Fibroblast of lung (primary cell): Measurements from ENCODE around the gene BTLA. TPM values are rescaled to one million over a fixed set of nuclear protein-coding genes. Genes with fewer than 3 reads are reported as not detected.
"Not testable (repeated sequence)": the region's sequence is repeated elsewhere in the genome, so short reads cannot be mapped to it uniquely, and the experiment has no call there.

Experiments
- DNase-seq, 2 donors: peaks; one replicate each; pipeline versions ENCODE4 v3.0.0 to v3.0.0-alpha.2; 2010; ENCODE audit warnings: low read depth in 2 of 2
- H2AFZ ChIP-seq: 2 replicates; pipeline ENCODE4 v1.5.1; 2012; ENCODE audit warnings: low read length, control low read depth, inconsistent platforms
- H3K27ac ChIP-seq: 2 replicates; pipeline ENCODE4 v1.5.1; 2011; ENCODE audit warnings: low read length, control low read depth; ENCODE audit not compliant: insufficient read depth
- H3K27me3 ChIP-seq: 2 replicates; pipeline ENCODE4 v1.5.1; 2011; ENCODE audit warnings: mild to moderate bottlenecking, low read length; ENCODE audit not compliant: control insufficient read depth, insufficient read depth
- H3K36me3 ChIP-seq: 2 replicates; pipeline ENCODE4 v1.5.1; 2011; ENCODE audit warnings: low read length; ENCODE audit not compliant: control insufficient read depth, insufficient read depth
- H3K4me1 ChIP-seq: 2 replicates; pipeline ENCODE4 v1.5.1; 2011; ENCODE audit warnings: low read length; ENCODE audit not compliant: control insufficient read depth, insufficient read depth; ENCODE audit errors: extremely low read depth
- H3K4me2 ChIP-seq: 2 replicates; pipeline ENCODE4 v1.5.1; 2011; ENCODE audit warnings: low read length, control low read depth; ENCODE audit not compliant: insufficient read depth; ENCODE audit errors: extremely low read depth
- H3K4me3 ChIP-seq, 4 experiments: fragments of 200-600 bp in 1 of 4; sonication (generic) in 1 of 4; replicated peaks in 1 of 4; 2 replicates each; pipeline ENCODE4 v1.5.1; 2011 to 2016; ENCODE audit warnings: low read length in 4 of 4, low read depth in 3 of 4, mild to moderate bottlenecking in 3 of 4, control low read depth in 2 of 4, inconsistent platforms in 1 of 4, mixed read lengths in 1 of 4; ENCODE audit not compliant: insufficient read depth in 1 of 4; ENCODE audit errors: control extremely low read depth in 1 of 4
- H3K79me2 ChIP-seq: 2 replicates; pipeline ENCODE4 v1.5.1; 2012; ENCODE audit warnings: mild to moderate bottlenecking, low read length, inconsistent platforms; ENCODE audit not compliant: control insufficient read depth, insufficient read depth
- H3K9ac ChIP-seq: 2 replicates; pipeline ENCODE4 v1.5.1; 2011; ENCODE audit warnings: mild to moderate bottlenecking, low read length, control low read depth; ENCODE audit not compliant: insufficient read depth
- H3K9me3 ChIP-seq: 2 replicates; pipeline ENCODE4 v1.5.1; 2012; ENCODE audit warnings: low read depth, low read length; ENCODE audit not compliant: control insufficient read depth, insufficient read depth
- H4K20me1 ChIP-seq: 2 replicates; pipeline ENCODE4 v1.5.1; 2011; ENCODE audit warnings: low read length; ENCODE audit not compliant: control insufficient read depth, insufficient read depth; ENCODE audit errors: extremely low read depth
- EZH2 ChIP-seq: IDR thresholded peaks from 2 replicates; pipeline ENCODE4 v1.5.1; 2012; ENCODE audit warnings: low read length, control low read depth, mild to moderate bottlenecking; ENCODE audit errors: missing control alignments
- polyA plus RNA-seq, 2 donors: library from polyadenylated mRNA; depleted of rRNA in 1 of 2; stranded (reverse) in 1 of 2; unstranded in 1 of 2; fragments of >200 nt; gene quantifications; 2 replicates each; pipeline ENCODE4 v1.2.1, GENCODE V29; 2011 to 2012; ENCODE audit warnings: missing spikeins in 1 of 2
- total RNA-seq: library from RNA; depleted of rRNA; stranded (reverse); fragments of >200 nt; gene quantifications from 2 replicates; pipeline ENCODE4 v1.2.1, GENCODE V29; 2014
- TF ChIP-seq, protein P1 (sequence below), 2 donors: IDR thresholded peaks in 1 of 2; conservative IDR thresholded peaks in 1 of 2; 1 replicate in 1 of 2; 2 replicates in 1 of 2; pipeline ENCODE4 v1.5.1; 2011 to 2012; ENCODE audit warnings: low read length in 2 of 2, control low read depth in 1 of 2, inconsistent platforms in 1 of 2, low read depth in 1 of 2, mild to moderate bottlenecking in 1 of 2

The BTLA gene
- total and polyA plus RNA-seq, 2 donors (not counting 1 experiment from before 2014, with no cell fraction given) = under 0.01 TPM; not detected in 1

DNA sequence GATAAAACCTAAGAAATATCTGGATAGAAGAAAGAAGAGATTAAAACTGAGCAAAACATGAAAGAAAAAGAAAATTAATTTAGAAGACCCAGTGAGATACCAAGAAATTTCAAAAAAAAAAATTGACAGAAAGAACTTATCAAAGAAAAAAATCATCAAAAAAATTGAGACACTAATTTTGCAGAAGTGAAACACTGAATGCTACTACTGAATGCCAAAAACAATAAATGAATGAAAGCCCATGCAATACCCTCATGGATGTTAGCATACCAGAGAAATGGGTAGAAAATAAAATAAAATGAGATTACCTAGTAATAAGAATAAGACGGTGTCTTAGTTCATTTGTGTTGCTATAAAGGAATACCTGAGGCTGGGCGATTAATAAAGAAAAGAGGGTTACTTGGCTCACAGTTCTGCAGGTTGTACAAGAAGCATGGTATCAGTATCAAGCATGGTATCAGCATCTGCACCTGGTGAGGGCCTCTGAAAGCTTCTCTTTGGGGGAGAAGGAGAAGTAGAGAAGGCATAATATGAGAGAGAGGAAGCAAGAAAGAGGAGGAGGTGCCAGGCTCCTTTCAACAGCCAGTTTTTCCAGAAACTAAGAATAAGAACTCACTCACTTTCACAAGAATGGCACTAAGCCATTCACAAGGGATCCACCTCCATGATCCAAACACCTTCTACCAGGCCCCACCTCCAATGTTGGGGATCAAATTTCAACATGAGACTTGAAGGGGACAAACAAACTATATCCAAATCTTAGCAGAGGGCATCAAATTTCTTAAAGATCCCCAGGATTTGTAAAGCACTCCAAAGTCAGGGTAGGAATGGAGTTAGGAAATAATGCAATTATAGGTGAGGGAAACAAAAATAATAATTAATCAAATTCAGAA, 73.2 kb downstream of the BTLA start:
- TF ChIP-seq EZH2 = no peak
- TF ChIP-seq, protein P1, sequence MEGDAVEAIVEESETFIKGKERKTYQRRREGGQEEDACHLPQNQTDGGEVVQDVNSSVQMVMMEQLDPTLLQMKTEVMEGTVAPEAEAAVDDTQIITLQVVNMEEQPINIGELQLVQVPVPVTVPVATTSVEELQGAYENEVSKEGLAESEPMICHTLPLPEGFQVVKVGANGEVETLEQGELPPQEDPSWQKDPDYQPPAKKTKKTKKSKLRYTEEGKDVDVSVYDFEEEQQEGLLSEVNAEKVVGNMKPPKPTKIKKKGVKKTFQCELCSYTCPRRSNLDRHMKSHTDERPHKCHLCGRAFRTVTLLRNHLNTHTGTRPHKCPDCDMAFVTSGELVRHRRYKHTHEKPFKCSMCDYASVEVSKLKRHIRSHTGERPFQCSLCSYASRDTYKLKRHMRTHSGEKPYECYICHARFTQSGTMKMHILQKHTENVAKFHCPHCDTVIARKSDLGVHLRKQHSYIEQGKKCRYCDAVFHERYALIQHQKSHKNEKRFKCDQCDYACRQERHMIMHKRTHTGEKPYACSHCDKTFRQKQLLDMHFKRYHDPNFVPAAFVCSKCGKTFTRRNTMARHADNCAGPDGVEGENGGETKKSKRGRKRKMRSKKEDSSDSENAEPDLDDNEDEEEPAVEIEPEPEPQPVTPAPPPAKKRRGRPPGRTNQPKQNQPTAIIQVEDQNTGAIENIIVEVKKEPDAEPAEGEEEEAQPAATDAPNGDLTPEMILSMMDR (conservative IDR thresholded peaks at IDR 0.05 in 1 of 2, IDR thresholded peaks at IDR 0.05 in 1 of 2; ENCODE audit: low read depth in 1 of 2, low read length in 2 of 2) = no peak
- H3K79me2 ChIP-seq = no peaks in the 10 kb centered on the region
- no peak for DNase-seq
- no peaks in the 10 kb centered on the region for H3K9me3 ChIP-seq
- H3K27ac ChIP-seq = no peak overlapping the region
- H2AFZ ChIP-seq = no peak overlapping the region
- H3K9ac ChIP-seq = no peak overlapping the region
- H3K27me3 ChIP-seq = no peaks in the 10 kb centered on the region
- H3K4me2 ChIP-seq = no peak overlapping the region
- H4K20me1 ChIP-seq = no peaks in the 10 kb centered on the region
- H3K4me1 ChIP-seq = no peaks in the 10 kb centered on the region
- H3K36me3 ChIP-seq = no peaks in the 10 kb centered on the region
- no peak overlapping the region for H3K4me3 ChIP-seq

DNA sequence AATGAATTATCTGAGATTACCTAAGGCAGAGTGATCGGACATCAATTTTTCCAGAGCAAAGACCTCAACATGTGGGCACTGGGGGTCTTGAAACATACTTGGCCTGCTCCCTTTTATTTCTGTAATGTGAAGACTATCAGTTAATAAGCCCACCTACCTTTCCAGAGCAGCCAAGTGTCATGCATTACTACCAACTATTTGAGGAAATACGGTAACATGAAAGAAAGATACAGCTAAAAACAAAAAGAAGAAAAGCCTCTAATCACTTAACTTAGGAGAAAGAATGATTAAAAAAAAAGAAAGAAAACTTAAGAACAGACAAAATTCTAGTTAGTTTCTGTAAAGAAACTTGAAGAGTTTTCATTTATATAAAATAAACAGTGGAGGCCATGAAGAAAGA, 73.9 kb downstream of the BTLA start:
- Histone ChIP-seq H2AFZ (no peak overlapping the region), H3K9me3 (no peaks in the 10 kb centered on the region), H3K4me3 (no peak overlapping the region), H3K27ac (no peak overlapping the region), H3K9ac (no peak overlapping the region), H3K4me1 (no peaks in the 10 kb centered on the region), H3K36me3 (no peaks in the 10 kb centered on the region), H3K4me2 (no peak overlapping the region), H4K20me1 (no peaks in the 10 kb centered on the region), H3K79me2 (no peaks in the 10 kb centered on the region), H3K27me3 (no peaks in the 10 kb centered on the region)
- TF ChIP-seq EZH2 = no peak
- TF ChIP-seq, protein P1 (conservative IDR thresholded peaks at IDR 0.05 in 1 of 2, IDR thresholded peaks at IDR 0.05 in 1 of 2; ENCODE audit: low read depth in 1 of 2, low read length in 2 of 2) = no peak
- DNase-seq = no peak

DNA sequence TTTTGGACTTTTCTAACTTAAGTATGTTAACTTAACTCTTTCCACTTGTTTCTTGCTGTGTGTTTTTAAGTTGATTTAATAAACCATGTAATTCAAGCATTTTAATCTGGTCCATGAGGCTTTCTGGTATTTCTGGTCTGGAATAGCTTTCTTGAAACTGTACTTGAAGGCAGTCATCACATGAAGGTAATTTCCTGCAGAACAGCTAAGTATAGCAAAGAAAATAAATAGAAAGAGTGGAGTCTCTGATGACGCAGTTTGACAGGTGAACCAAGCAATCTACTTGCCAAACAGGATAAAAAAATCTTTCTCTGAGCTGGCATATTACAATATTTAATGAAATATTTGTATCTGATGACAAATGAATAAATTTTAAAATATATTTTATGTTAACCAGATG, 74.9 kb downstream of the BTLA start:
- peak in 1 of 2 donors; percentile 23 for DNase-seq
- no peak overlapping the region for H2AFZ ChIP-seq
- no peak overlapping the region for H3K4me2 ChIP-seq
- no peaks in the 10 kb centered on the region for H3K9me3 ChIP-seq
- H4K20me1 ChIP-seq = no peaks in the 10 kb centered on the region
- H3K27me3 ChIP-seq = no peaks in the 10 kb centered on the region
- TF ChIP-seq EZH2 = no peak
- no peaks in the 10 kb centered on the region for H3K79me2 ChIP-seq
- H3K4me3 ChIP-seq = no peak overlapping the region
- no peak overlapping the region for H3K27ac ChIP-seq
- no peaks in the 10 kb centered on the region for H3K36me3 ChIP-seq
- H3K4me1 ChIP-seq = no peaks in the 10 kb centered on the region
- H3K9ac ChIP-seq = no peak overlapping the region

DNA sequence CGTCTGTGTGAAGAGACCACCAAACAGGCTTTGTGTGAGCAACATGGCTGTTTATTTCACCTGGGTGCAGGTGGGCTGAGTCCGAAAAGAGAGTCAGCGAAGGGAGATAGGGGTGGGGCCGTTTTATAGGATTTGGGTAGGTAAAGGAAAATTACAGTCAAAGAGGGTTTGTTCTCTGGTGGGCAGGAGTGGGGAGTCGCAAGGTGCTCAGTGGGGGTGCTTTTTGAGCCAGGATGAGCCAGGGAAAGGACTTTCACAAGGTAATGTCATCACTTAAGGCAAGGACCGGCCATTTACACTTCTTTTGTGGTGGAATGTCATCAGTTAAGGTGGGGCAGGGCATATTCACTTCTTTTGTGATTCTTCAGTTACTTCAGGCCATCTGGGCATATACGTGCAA, 76.4 kb downstream of the BTLA start:
- not testable (repeated sequence) for H3K27me3 ChIP-seq, H3K79me2 ChIP-seq, H3K9me3 ChIP-seq, H3K4me1 ChIP-seq, H3K9ac ChIP-seq, H2AFZ ChIP-seq, DNase-seq, H3K27ac ChIP-seq, H3K36me3 ChIP-seq, H4K20me1 ChIP-seq, H3K4me2 ChIP-seq, H3K4me3 ChIP-seq

DNA sequence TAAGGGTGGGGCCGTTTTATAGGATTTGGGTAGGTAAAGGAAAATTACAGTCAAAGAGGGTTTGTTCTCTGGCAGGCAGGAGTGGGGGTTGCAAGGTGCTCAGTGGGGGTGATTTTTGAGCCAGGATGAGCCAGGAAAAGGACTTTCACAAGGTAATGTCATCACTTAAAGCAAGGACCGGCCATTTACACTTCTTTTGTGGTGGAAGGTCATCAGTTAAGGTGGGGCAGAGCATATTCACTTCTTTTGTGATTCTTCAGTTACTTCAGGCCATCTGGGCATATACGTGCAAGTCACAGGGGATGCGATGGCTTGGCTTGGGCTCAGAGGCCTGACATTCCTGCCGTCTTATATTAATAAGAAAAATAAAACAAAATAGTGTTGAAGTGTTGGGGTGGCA, 80.7 kb downstream of the BTLA start:
- not testable (repeated sequence) for H4K20me1 ChIP-seq, H3K27me3 ChIP-seq, H3K4me3 ChIP-seq, H3K36me3 ChIP-seq, H3K4me2 ChIP-seq, H3K9ac ChIP-seq, H3K79me2 ChIP-seq, DNase-seq, H2AFZ ChIP-seq, H3K27ac ChIP-seq, H3K9me3 ChIP-seq, H3K4me1 ChIP-seq
